Liver (tissue), 9 donors: ENCODE results near the gene KPNA4. TPM values are rescaled to one million over a fixed set of nuclear protein-coding genes. Genes with fewer than 3 reads are reported as not detected.

ENCODE experiments used
- DNase-seq: peaks from one replicate; pipeline ENCODE4 v3.0.0-alpha.2; 2017; ENCODE audit warnings: low spot score
- H3K27ac ChIP-seq, 2 donors: one replicate each; pipeline ENCODE4 v1.7.0; 2013; ENCODE audit warnings: inconsistent platforms in 2 of 2, low read length in 2 of 2, control low read depth in 1 of 2, low read depth in 1 of 2, mild to moderate bottlenecking in 1 of 2
- H3K27me3 ChIP-seq, 4 donors: one replicate each; pipeline versions ENCODE4 v1.6.1 to v1.7.0; 2013; ENCODE audit warnings: low read length in 3 of 4, inconsistent platforms in 1 of 4, mild to moderate bottlenecking in 1 of 4, moderate library complexity in 1 of 4; ENCODE audit not compliant: control insufficient read depth in 4 of 4, insufficient read depth in 4 of 4
- H3K36me3 ChIP-seq, 4 donors: one replicate each; pipeline versions ENCODE4 v1.6.1 to v1.7.0; 2013; ENCODE audit warnings: low read length in 3 of 4, mild to moderate bottlenecking in 3 of 4, low read depth in 1 of 4, moderate library complexity in 1 of 4; ENCODE audit not compliant: control insufficient read depth in 4 of 4, insufficient read depth in 3 of 4
- H3K4me1 ChIP-seq, 4 donors: one replicate each; pipeline versions ENCODE4 v1.6.1 to v1.7.0; 2013; ENCODE audit warnings: low read length in 3 of 4, mild to moderate bottlenecking in 3 of 4, moderate library complexity in 1 of 4; ENCODE audit not compliant: control insufficient read depth in 4 of 4, insufficient read depth in 4 of 4
- H3K4me3 ChIP-seq, 3 donors: one replicate each; pipeline versions ENCODE4 v1.6.1 to v1.7.0; 2013; ENCODE audit warnings: low read length in 3 of 3, control low read depth in 1 of 3, low read depth in 1 of 3, mild to moderate bottlenecking in 1 of 3
- H3K9ac ChIP-seq, 2 donors: one replicate each; pipeline ENCODE4 v1.7.0; 2013; ENCODE audit warnings: low read length in 2 of 2, mild to moderate bottlenecking in 2 of 2, moderate library complexity in 2 of 2, control low read depth in 1 of 2, low read depth in 1 of 2
- H3K9me3 ChIP-seq, 4 donors: one replicate each; pipeline versions ENCODE4 v1.6.1 to v1.7.0; 2013; ENCODE audit warnings: low read length in 3 of 4; ENCODE audit not compliant: control insufficient read depth in 4 of 4
- EGR1 ChIP-seq, 2 donors: IDR thresholded peaks; 2 replicates each; pipeline ENCODE4 v1.6.1; 2016 to 2018; ENCODE audit warnings: antibody characterized with exemption in 2 of 2, low read depth in 2 of 2
- FOXA1 ChIP-seq: IDR thresholded peaks from 2 replicates; pipeline ENCODE4 v1.6.1; 2016; ENCODE audit warnings: antibody characterized with exemption
- FOXA2 ChIP-seq: IDR thresholded peaks from 2 replicates; pipeline ENCODE4 v1.6.1; 2016; ENCODE audit warnings: antibody characterized with exemption
- HNF4A ChIP-seq, 2 donors: conservative IDR thresholded peaks; 2 replicates each; pipeline ENCODE4 v1.6.1; 2016; ENCODE audit warnings: antibody characterized with exemption in 2 of 2, mild to moderate bottlenecking in 2 of 2
- HNF4G ChIP-seq: IDR thresholded peaks from 2 replicates; pipeline ENCODE4 v1.6.1; 2016; ENCODE audit warnings: antibody characterized with exemption
- JUND ChIP-seq, 2 donors: IDR thresholded peaks; 2 replicates each; pipeline ENCODE4 v1.6.1; 2016; ENCODE audit warnings: antibody characterized with exemption in 2 of 2
- NR2F2 ChIP-seq: IDR thresholded peaks from 2 replicates; pipeline ENCODE4 v1.6.1; 2016; ENCODE audit warnings: antibody characterized with exemption
- RAD21 ChIP-seq, 2 donors: IDR thresholded peaks; 2 replicates each; pipeline ENCODE4 v1.6.1; 2016; ENCODE audit warnings: antibody characterized with exemption in 2 of 2, mild to moderate bottlenecking in 2 of 2
- RXRA ChIP-seq, 2 donors: IDR thresholded peaks; 2 replicates each; pipeline ENCODE4 v1.6.1; 2017 to 2018; ENCODE audit warnings: antibody characterized with exemption in 2 of 2, mild to moderate bottlenecking in 1 of 2
- SP1 ChIP-seq: IDR thresholded peaks from 2 replicates; pipeline ENCODE4 v1.6.1; 2018; ENCODE audit warnings: antibody characterized with exemption, mild to moderate bottlenecking
- TAF1 ChIP-seq: conservative IDR thresholded peaks from 2 replicates; pipeline ENCODE4 v1.6.1; 2016; ENCODE audit warnings: antibody characterized with exemption, mild to moderate bottlenecking
- YY1 ChIP-seq: IDR thresholded peaks from 2 replicates; pipeline ENCODE4 v1.6.1; 2016; ENCODE audit warnings: antibody characterized with exemption, mild to moderate bottlenecking
- WGBS: extraction: QIAGEN DNeasy Blood & Tissue Kit; methylation state at CpG from one replicate; pipeline ENCODE4 v1.1.7; 2013; 5-methylcytosine and 5-hydroxymethylcytosine counted together
- polyA plus RNA-seq, 2 donors: library from polyadenylated mRNA; stranded (reverse) in 1 of 2; unstranded in 1 of 2; fragments of 200-250 nt in 1 of 2; fragments of >200 nt in 1 of 2; fragmentation: Nextera tagmentation in 1 of 2; extraction: Ambion mirVana in 1 of 2; gene quantifications; one replicate each; pipeline versions ENCODE4 v1.2.1 to v1.2.3, GENCODE V29; 2013 to 2015
- total RNA-seq, 2 donors: library from RNA; depleted of rRNA; stranded (reverse); fragments of >200 nt; gene quantifications; one replicate each; pipeline ENCODE4 v1.2.3, GENCODE V29; 2014
- TF ChIP-seq, protein P1 (sequence below): IDR thresholded peaks from 2 replicates; pipeline ENCODE4 v1.6.1; 2016; ENCODE audit warnings: antibody characterized with exemption
- TF ChIP-seq, protein P2 (sequence below): IDR thresholded peaks from 2 replicates; pipeline ENCODE4 v1.6.1; 2016; ENCODE audit warnings: antibody characterized with exemption
- TF ChIP-seq, protein P3 (sequence below): fragments of 150-350 bp; IDR thresholded peaks from 2 replicates; pipeline ENCODE4 v1.5.1; 2017; ENCODE audit warnings: improper control_type of control experiment, low read depth, low read length; ENCODE audit not compliant: missing input control
- TF ChIP-seq, protein P4 (sequence below): IDR thresholded peaks from 2 replicates; pipeline ENCODE4 v1.6.1; 2016; ENCODE audit warnings: antibody characterized with exemption
- donor health status: healthy.
- donor health status: healthy.
- donor health status: healthy.
- donor health status: healthy.
- donor health status: healthy.

The KPNA4 gene
- total and polyA plus RNA-seq, 4 donors = 6.1 to 14.1 (median 10.3) TPM

GRCh38 chr3:160475153-160475552 lies 90.2 kb downstream of the KPNA4 start:
- H3K9ac ChIP-seq = no peak overlapping the region
- H3K27me3 ChIP-seq = no peaks in the 10 kb centered on the region
- WGBS = 88% methylated on average over 2 of the region's 2 CpGs
- no peak overlapping the region for H3K4me3 ChIP-seq
- H3K4me1 ChIP-seq = no peaks in the 10 kb centered on the region
- peaks cover 0 to 3% (median 1%) of the 10 kb centered on the region in 4 donors for H3K9me3 ChIP-seq
- no peak for DNase-seq
- TF ChIP-seq JUND (IDR thresholded peaks at IDR 0.05) = no peak
- no peak for TF ChIP-seq HNF4G
- TF ChIP-seq, protein P1, sequence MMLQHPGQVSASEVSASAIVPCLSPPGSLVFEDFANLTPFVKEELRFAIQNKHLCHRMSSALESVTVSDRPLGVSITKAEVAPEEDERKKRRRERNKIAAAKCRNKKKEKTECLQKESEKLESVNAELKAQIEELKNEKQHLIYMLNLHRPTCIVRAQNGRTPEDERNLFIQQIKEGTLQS = no peak
- TF ChIP-seq HNF4A (conservative IDR thresholded peaks at IDR 0.05) = no peak
- no peak for TF ChIP-seq RAD21 (IDR thresholded peaks at IDR 0.05)
- no peak for TF ChIP-seq SP1
- no peak for TF ChIP-seq EGR1 (IDR thresholded peaks at IDR 0.05; ENCODE audit: low read depth in 2 of 2)
- no peak for TF ChIP-seq FOXA2
- no peak for TF ChIP-seq FOXA1
- no peak overlapping the region for H3K27ac ChIP-seq
- no peaks in the 10 kb centered on the region for H3K36me3 ChIP-seq

- H3K27me3 ChIP-seq = no peaks in the 10 kb centered on the region
- H3K9ac ChIP-seq = no peak overlapping the region
- H3K27ac ChIP-seq = no peak overlapping the region
- TF ChIP-seq, protein P2, sequence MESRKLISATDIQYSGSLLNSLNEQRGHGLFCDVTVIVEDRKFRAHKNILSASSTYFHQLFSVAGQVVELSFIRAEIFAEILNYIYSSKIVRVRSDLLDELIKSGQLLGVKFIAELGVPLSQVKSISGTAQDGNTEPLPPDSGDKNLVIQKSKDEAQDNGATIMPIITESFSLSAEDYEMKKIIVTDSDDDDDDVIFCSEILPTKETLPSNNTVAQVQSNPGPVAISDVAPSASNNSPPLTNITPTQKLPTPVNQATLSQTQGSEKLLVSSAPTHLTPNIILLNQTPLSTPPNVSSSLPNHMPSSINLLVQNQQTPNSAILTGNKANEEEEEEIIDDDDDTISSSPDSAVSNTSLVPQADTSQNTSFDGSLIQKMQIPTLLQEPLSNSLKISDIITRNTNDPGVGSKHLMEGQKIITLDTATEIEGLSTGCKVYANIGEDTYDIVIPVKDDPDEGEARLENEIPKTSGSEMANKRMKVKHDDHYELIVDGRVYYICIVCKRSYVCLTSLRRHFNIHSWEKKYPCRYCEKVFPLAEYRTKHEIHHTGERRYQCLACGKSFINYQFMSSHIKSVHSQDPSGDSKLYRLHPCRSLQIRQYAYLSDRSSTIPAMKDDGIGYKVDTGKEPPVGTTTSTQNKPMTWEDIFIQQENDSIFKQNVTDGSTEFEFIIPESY = no peak
- TF ChIP-seq HNF4A (conservative IDR thresholded peaks at IDR 0.05) = peak in 1 of 2 donors; percentile 41
- H3K36me3 ChIP-seq = no peaks in the 10 kb centered on the region
- no peak for DNase-seq
- no peaks in the 10 kb centered on the region for H3K4me1 ChIP-seq
- no peak overlapping the region for H3K4me3 ChIP-seq
- peaks cover 0 to 3% (median 1%) of the 10 kb centered on the region in 4 donors for H3K9me3 ChIP-seq
Observed at GRCh38 chr3:160474416-160474838, 90.9 kb downstream of the KPNA4 start.

- H3K4me3 ChIP-seq = no peak overlapping the region
- WGBS = 67% methylated on average over 1 of the region's 1 CpG
- DNase-seq = no peak
- no peak overlapping the region for H3K9ac ChIP-seq
- H3K27me3 ChIP-seq = no peaks in the 10 kb centered on the region
- peaks cover 0 to 3% (median 1%) of the 10 kb centered on the region in 4 donors for H3K9me3 ChIP-seq
- H3K4me1 ChIP-seq = no peaks in the 10 kb centered on the region
- H3K27ac ChIP-seq = no peak overlapping the region
- no peak for TF ChIP-seq RAD21 (IDR thresholded peaks at IDR 0.05)
- TF ChIP-seq HNF4G = no peak
- TF ChIP-seq YY1 = no peak
- H3K36me3 ChIP-seq = no peaks in the 10 kb centered on the region
Observed at GRCh38 chr3:160473978-160474377, 91.4 kb downstream of the KPNA4 start.

- no peaks in the 10 kb centered on the region for H3K36me3 ChIP-seq
- no peak overlapping the region for H3K9ac ChIP-seq
- DNase-seq = no peak
- no peak for TF ChIP-seq EGR1 (IDR thresholded peaks at IDR 0.05; ENCODE audit: low read depth in 2 of 2)
- no peak for TF ChIP-seq TAF1
- no peak for TF ChIP-seq RXRA (IDR thresholded peaks at IDR 0.05)
- no peak for TF ChIP-seq NR2F2
- TF ChIP-seq, protein P3, sequence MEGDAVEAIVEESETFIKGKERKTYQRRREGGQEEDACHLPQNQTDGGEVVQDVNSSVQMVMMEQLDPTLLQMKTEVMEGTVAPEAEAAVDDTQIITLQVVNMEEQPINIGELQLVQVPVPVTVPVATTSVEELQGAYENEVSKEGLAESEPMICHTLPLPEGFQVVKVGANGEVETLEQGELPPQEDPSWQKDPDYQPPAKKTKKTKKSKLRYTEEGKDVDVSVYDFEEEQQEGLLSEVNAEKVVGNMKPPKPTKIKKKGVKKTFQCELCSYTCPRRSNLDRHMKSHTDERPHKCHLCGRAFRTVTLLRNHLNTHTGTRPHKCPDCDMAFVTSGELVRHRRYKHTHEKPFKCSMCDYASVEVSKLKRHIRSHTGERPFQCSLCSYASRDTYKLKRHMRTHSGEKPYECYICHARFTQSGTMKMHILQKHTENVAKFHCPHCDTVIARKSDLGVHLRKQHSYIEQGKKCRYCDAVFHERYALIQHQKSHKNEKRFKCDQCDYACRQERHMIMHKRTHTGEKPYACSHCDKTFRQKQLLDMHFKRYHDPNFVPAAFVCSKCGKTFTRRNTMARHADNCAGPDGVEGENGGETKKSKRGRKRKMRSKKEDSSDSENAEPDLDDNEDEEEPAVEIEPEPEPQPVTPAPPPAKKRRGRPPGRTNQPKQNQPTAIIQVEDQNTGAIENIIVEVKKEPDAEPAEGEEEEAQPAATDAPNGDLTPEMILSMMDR = no peak
- no peak for TF ChIP-seq HNF4G
- no peak for TF ChIP-seq HNF4A (conservative IDR thresholded peaks at IDR 0.05)
- no peak for TF ChIP-seq YY1
- TF ChIP-seq, protein P2 = no peak
- TF ChIP-seq FOXA2 = no peak
- TF ChIP-seq, protein P4, sequence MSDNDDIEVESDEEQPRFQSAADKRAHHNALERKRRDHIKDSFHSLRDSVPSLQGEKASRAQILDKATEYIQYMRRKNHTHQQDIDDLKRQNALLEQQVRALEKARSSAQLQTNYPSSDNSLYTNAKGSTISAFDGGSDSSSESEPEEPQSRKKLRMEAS = no peak
- TF ChIP-seq FOXA1 = no peak
- TF ChIP-seq JUND (IDR thresholded peaks at IDR 0.05) = no peak
- TF ChIP-seq RAD21 (IDR thresholded peaks at IDR 0.05) = no peak
- H3K9me3 ChIP-seq = peaks cover 0 to 3% (median 1%) of the 10 kb centered on the region in 4 donors
- no peak overlapping the region for H3K27ac ChIP-seq
- no peak overlapping the region for H3K4me3 ChIP-seq
- no peaks in the 10 kb centered on the region for H3K4me1 ChIP-seq
- no peaks in the 10 kb centered on the region for H3K27me3 ChIP-seq
- 92% methylated on average over 1 of the region's 1 CpG for WGBS
Observed at GRCh38 chr3:160473221-160473620, 92.2 kb downstream of the KPNA4 start.
